HEK293 (cell line): ENCODE data around the gene COL5A2.

Experiments used
- ZNF785 ChIP-seq: fragments of 450-650 bp; formaldehyde crosslinking; IDR thresholded peaks from 2 replicates; pipeline ENCODE4 v1.5.1; 2016; ENCODE audit warnings: missing biosample characterization, missing genetic modification characterization
- ZNF837 ChIP-seq: fragments of 450-650 bp; formaldehyde crosslinking; IDR thresholded peaks from 2 replicates; pipeline ENCODE4 v1.5.1; 2016; ENCODE audit warnings: missing biosample characterization, missing genetic modification characterization
- TF ChIP-seq, protein P1 (sequence below): fragments of 450-650 bp; formaldehyde crosslinking; IDR thresholded peaks from 2 replicates; pipeline ENCODE4 v1.5.1; 2016; ENCODE audit warnings: missing biosample characterization, missing genetic modification characterization
- TF ChIP-seq, protein P2 (sequence below): fragments of 450-650 bp; formaldehyde crosslinking; IDR thresholded peaks from 2 replicates; pipeline ENCODE4 v1.5.1; 2016; ENCODE audit warnings: missing biosample characterization, missing genetic modification characterization
- TF ChIP-seq, protein P3 (sequence below): fragments of 450-650 bp; formaldehyde crosslinking; IDR thresholded peaks from 2 replicates; pipeline ENCODE4 v1.5.1; 2016; ENCODE audit warnings: missing biosample characterization, missing genetic modification characterization

DNA sequence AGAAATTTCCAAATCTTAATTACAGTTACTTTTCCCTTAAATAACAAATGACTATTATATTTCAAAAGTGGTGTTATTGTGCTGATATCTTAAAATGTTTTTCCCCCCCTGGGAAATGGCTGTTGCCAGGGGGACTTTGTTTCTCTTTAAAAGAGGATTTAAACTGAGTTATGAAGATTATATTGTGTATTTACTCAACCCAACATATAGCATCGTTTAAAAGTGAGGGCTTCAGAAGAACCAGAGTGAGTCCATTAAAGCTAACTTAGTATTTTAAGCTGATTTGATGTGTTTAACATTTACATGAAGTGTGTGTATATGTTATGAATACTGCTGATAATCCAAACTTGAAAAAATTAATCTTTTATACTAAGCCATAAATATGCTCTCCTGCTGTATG is 81.6 kb downstream of the COL5A2 start:
- TF ChIP-seq, protein P1, sequence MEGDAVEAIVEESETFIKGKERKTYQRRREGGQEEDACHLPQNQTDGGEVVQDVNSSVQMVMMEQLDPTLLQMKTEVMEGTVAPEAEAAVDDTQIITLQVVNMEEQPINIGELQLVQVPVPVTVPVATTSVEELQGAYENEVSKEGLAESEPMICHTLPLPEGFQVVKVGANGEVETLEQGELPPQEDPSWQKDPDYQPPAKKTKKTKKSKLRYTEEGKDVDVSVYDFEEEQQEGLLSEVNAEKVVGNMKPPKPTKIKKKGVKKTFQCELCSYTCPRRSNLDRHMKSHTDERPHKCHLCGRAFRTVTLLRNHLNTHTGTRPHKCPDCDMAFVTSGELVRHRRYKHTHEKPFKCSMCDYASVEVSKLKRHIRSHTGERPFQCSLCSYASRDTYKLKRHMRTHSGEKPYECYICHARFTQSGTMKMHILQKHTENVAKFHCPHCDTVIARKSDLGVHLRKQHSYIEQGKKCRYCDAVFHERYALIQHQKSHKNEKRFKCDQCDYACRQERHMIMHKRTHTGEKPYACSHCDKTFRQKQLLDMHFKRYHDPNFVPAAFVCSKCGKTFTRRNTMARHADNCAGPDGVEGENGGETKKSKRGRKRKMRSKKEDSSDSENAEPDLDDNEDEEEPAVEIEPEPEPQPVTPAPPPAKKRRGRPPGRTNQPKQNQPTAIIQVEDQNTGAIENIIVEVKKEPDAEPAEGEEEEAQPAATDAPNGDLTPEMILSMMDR (tag by site-specific recombination), result no peak
- TF ChIP-seq, protein P2, sequence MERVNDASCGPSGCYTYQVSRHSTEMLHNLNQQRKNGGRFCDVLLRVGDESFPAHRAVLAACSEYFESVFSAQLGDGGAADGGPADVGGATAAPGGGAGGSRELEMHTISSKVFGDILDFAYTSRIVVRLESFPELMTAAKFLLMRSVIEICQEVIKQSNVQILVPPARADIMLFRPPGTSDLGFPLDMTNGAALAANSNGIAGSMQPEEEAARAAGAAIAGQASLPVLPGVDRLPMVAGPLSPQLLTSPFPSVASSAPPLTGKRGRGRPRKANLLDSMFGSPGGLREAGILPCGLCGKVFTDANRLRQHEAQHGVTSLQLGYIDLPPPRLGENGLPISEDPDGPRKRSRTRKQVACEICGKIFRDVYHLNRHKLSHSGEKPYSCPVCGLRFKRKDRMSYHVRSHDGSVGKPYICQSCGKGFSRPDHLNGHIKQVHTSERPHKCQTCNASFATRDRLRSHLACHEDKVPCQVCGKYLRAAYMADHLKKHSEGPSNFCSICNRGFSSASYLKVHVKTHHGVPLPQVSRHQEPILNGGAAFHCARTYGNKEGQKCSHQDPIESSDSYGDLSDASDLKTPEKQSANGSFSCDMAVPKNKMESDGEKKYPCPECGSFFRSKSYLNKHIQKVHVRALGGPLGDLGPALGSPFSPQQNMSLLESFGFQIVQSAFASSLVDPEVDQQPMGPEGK, result no peak
- TF ChIP-seq, protein P3, sequence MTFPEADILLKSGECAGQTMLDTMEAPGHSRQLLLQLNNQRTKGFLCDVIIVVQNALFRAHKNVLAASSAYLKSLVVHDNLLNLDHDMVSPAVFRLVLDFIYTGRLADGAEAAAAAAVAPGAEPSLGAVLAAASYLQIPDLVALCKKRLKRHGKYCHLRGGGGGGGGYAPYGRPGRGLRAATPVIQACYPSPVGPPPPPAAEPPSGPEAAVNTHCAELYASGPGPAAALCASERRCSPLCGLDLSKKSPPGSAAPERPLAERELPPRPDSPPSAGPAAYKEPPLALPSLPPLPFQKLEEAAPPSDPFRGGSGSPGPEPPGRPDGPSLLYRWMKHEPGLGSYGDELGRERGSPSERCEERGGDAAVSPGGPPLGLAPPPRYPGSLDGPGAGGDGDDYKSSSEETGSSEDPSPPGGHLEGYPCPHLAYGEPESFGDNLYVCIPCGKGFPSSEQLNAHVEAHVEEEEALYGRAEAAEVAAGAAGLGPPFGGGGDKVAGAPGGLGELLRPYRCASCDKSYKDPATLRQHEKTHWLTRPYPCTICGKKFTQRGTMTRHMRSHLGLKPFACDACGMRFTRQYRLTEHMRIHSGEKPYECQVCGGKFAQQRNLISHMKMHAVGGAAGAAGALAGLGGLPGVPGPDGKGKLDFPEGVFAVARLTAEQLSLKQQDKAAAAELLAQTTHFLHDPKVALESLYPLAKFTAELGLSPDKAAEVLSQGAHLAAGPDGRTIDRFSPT, result no peak
- TF ChIP-seq ZNF837 (tag by site-specific recombination) (no peak), ZNF785 (tag by site-specific recombination) (no peak)
